ENCODE measurements around the gene PRKN. TPM values are rescaled to one million over a fixed set of nuclear protein-coding genes. Genes with fewer than 3 reads are reported as not detected.

Gene PRKN
- total and polyA plus RNA-seq, 2 experiments from 2014 or later, result 11.7 to 28.1 TPM

DNA sequence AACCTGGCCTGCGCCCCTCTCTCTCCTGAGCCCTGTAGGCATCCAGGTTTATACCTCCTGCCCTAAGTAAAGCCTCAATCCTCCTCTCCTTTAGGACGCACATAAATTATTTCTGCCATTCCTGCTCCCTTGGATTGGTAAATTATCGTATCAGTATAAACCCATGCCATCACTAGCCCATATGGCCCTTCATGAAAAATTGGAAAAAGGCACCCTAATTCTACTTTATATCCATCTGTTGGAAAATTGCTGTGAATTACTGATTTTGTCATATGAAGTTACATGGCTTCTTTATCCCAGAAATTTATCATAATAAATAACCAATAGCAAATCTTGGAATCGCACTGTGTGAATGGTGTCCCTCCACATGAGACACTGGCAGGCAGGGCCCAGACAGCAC, 395.2 kb downstream of the PRKN start:
- Histone ChIP-seq H3K36me3 (no peaks in the 10 kb centered on the region), H3K4me1 (ENCODE audit: low read depth) (no peaks in the 10 kb centered on the region), H3K27me3 (no peaks in the 10 kb centered on the region), H3K4me3 (no peak overlapping the region), H3K27ac (no peak overlapping the region), H3K9me3 (ENCODE audit: low read depth) (no peaks in the 10 kb centered on the region)
- DNase-seq (ENCODE audit: low read depth in 1 of 2, low spot score in 1 of 2), result no peak
- TF ChIP-seq, protein P1, sequence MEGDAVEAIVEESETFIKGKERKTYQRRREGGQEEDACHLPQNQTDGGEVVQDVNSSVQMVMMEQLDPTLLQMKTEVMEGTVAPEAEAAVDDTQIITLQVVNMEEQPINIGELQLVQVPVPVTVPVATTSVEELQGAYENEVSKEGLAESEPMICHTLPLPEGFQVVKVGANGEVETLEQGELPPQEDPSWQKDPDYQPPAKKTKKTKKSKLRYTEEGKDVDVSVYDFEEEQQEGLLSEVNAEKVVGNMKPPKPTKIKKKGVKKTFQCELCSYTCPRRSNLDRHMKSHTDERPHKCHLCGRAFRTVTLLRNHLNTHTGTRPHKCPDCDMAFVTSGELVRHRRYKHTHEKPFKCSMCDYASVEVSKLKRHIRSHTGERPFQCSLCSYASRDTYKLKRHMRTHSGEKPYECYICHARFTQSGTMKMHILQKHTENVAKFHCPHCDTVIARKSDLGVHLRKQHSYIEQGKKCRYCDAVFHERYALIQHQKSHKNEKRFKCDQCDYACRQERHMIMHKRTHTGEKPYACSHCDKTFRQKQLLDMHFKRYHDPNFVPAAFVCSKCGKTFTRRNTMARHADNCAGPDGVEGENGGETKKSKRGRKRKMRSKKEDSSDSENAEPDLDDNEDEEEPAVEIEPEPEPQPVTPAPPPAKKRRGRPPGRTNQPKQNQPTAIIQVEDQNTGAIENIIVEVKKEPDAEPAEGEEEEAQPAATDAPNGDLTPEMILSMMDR (IDR thresholded peaks at IDR 0.05; ENCODE audit: low read depth, low read length), result no peak

DNA sequence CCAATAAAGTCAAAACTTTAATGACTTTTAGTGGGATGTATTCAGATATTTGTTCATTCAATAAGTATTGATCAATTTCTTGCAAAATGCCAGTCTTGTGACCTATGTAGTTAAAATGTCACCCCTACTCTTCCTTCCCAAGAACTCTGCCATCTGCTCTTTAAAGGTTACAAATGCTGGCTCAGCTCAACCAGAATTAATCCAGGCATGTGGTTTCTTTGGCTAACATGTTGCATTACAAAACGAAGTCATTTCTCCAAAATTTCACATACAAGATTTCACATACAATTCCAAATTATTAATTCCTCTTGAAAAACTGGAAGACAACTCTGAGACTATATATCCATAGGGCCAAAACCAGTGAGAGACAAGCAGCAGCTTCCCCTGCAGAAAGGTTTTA, 395.7 kb downstream of the PRKN start:
- Histone ChIP-seq H3K4me3 (no peak overlapping the region), H3K9me3 (ENCODE audit: low read depth) (no peaks in the 10 kb centered on the region), H3K36me3 (no peaks in the 10 kb centered on the region), H3K4me1 (ENCODE audit: low read depth) (no peaks in the 10 kb centered on the region), H3K27ac (no peak overlapping the region), H3K27me3 (no peaks in the 10 kb centered on the region)
- DNase-seq (ENCODE audit: low read depth in 1 of 2, low spot score in 1 of 2), result no peak
- TF ChIP-seq, protein P1 (IDR thresholded peaks at IDR 0.05; ENCODE audit: low read depth, low read length), result no peak

GRCh38 chr6:162325826-162326225, 401.7 kb downstream of the PRKN start:
- DNase-seq (ENCODE audit: low read depth in 1 of 2, low spot score in 1 of 2), result no peak
- Histone ChIP-seq H3K9me3 (ENCODE audit: low read depth) (no peaks in the 10 kb centered on the region), H3K27ac (no peak overlapping the region), H3K4me1 (ENCODE audit: low read depth) (no peaks in the 10 kb centered on the region), H3K27me3 (no peaks in the 10 kb centered on the region), H3K4me3 (no peak overlapping the region), H3K36me3 (no peaks in the 10 kb centered on the region)
- TF ChIP-seq, protein P1 (IDR thresholded peaks at IDR 0.05; ENCODE audit: low read depth, low read length), result no peak

- H3K36me3 ChIP-seq, result no peaks in the 10 kb centered on the region
- TF ChIP-seq, protein P1 (IDR thresholded peaks at IDR 0.05; ENCODE audit: low read depth, low read length), result no peak
- no peaks in the 10 kb centered on the region for H3K4me1 ChIP-seq (ENCODE audit: low read depth)
- no peak overlapping the region for H3K27ac ChIP-seq
- DNase-seq (ENCODE audit: low read depth in 1 of 2, low spot score in 1 of 2), result no peak
- no peak overlapping the region for H3K4me3 ChIP-seq
- no peaks in the 10 kb centered on the region for H3K27me3 ChIP-seq
- H3K9me3 ChIP-seq (ENCODE audit: low read depth), result no peaks in the 10 kb centered on the region
These were observed 402.5 kb downstream of the PRKN start for GRCh38 chr6:162325051-162325450.

DNA sequence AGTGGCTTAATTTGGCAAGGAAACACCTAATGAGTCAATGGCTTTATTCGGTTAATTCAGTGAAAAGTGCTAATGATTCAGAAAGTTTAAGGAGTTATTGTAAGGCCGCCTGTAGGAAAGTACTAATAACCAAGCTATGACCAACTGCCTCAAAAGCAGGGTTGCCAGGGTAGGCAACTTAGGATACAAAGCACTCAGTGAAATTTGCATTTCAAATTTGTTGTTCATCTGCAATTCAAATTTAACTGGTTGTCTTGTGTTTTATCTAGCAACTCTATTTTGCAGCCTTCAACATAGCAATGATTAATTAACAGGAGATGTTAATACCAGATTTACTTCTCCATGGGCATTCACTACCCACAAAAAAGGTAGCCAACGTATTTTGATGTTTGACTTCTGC, 412.3 kb downstream of the PRKN start:
- Histone ChIP-seq H3K27ac (no peak overlapping the region), H3K36me3 (no peaks in the 10 kb centered on the region), H3K9me3 (ENCODE audit: low read depth) (no peaks in the 10 kb centered on the region), H3K4me3 (no peak overlapping the region), H3K4me1 (ENCODE audit: low read depth) (no peaks in the 10 kb centered on the region), H3K27me3 (no peaks in the 10 kb centered on the region)
- no peak for DNase-seq (ENCODE audit: low read depth in 1 of 2, low spot score in 1 of 2)
- TF ChIP-seq, protein P1 (IDR thresholded peaks at IDR 0.05; ENCODE audit: low read depth, low read length), result no peak
